Thymus (tissue), 11 donors: Measurements from ENCODE around the gene IL1RL2. TPM values are rescaled to one million over a fixed set of nuclear protein-coding genes. Genes with fewer than 3 reads are reported as not detected.

Experiments used
- DNase-seq, 9 donors: peaks; one replicate each; pipeline ENCODE4 v3.0.0-alpha.2; 2013; ENCODE audit warnings: low spot score in 9 of 9, low read depth in 6 of 9, missing footprints in 1 of 9
- H3K27ac ChIP-seq, 2 donors: one replicate each; pipeline ENCODE4 v1.5.1; 2013; ENCODE audit warnings: control low read depth in 1 of 2, low read depth in 1 of 2, low read length in 1 of 2, mild to moderate bottlenecking in 1 of 2, moderate library complexity in 1 of 2
- H3K27me3 ChIP-seq, 2 donors: one replicate each; pipeline ENCODE4 v1.5.1; 2013; ENCODE audit warnings: low read length in 1 of 2; ENCODE audit not compliant: control insufficient read depth in 2 of 2, insufficient read depth in 1 of 2
- H3K36me3 ChIP-seq, 2 donors: one replicate each; pipeline ENCODE4 v1.5.1; 2013; ENCODE audit warnings: low read length in 1 of 2, mild to moderate bottlenecking in 1 of 2, moderate library complexity in 1 of 2; ENCODE audit not compliant: control insufficient read depth in 2 of 2, insufficient read depth in 2 of 2
- H3K4me1 ChIP-seq, 2 donors: one replicate each; pipeline ENCODE4 v1.5.1; 2013; ENCODE audit warnings: low read length in 2 of 2; ENCODE audit not compliant: control insufficient read depth in 2 of 2, insufficient read depth in 2 of 2
- H3K4me3 ChIP-seq, 2 donors: one replicate each; pipeline ENCODE4 v1.5.1; 2013; ENCODE audit warnings: low read length in 2 of 2, control low read depth in 1 of 2, mild to moderate bottlenecking in 1 of 2
- H3K9me3 ChIP-seq, 2 donors: one replicate each; pipeline ENCODE4 v1.5.1; 2013; ENCODE audit warnings: low read length in 1 of 2, mild to moderate bottlenecking in 1 of 2; ENCODE audit not compliant: control insufficient read depth in 2 of 2, insufficient read depth in 1 of 2
- WGBS: extraction: QIAGEN DNeasy Blood & Tissue Kit; methylation state at CpG from one replicate; pipeline ENCODE4 v1.1.7; 2013; 5-methylcytosine and 5-hydroxymethylcytosine counted together
- polyA plus RNA-seq: library from polyadenylated mRNA; stranded (reverse); fragments of 200-250 nt; gene quantifications from one replicate; pipeline ENCODE4 v1.2.3, GENCODE V29; 2013
- total RNA-seq: library from RNA; stranded (reverse); fragments of 120-200 nt; gene quantifications from one replicate; pipeline ENCODE4 v1.2.4, GENCODE V29; 2013
- donor health status: healthy.

Gene IL1RL2
- total and polyA plus RNA-seq, 2 donors: 0.19 to 1.1 TPM

DNA sequence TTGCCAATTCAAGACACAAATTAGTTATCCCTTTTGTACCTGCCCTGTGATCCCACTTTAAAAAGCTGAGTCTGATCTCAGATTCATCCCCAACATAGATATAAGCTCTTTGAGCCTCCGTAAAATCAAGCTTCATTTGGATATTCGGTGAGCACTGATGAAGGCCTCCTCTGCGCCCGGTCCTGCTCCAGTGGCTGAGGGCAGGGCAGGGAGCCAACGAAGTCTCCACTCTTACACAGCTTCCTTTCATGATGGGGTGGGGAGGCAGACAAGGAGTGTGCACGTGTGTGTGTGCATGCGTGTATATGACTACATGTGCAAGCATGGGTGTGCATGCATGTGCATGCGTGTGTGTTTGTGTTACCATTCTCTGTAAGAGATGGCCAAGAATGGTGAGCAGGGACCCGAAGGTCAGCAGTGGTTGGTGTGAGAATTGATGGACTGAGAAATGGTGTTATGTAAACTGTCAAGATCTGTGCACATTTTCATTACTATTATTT is 43.6 kb downstream of the IL1RL2 start:
- no peak overlapping the region for H3K4me3 ChIP-seq
- WGBS: 96% methylated on average over 9 of the region's 9 CpGs
- no peaks in the 10 kb centered on the region for H3K9me3 ChIP-seq
- H3K36me3 ChIP-seq: no peaks in the 10 kb centered on the region
- no peaks in the 10 kb centered on the region for H3K27me3 ChIP-seq
- H3K4me1 ChIP-seq: peaks cover 0 to 10% of the 10 kb centered on the region in 2 donors
- DNase-seq: no peak
- H3K27ac ChIP-seq: no peak overlapping the region

DNA sequence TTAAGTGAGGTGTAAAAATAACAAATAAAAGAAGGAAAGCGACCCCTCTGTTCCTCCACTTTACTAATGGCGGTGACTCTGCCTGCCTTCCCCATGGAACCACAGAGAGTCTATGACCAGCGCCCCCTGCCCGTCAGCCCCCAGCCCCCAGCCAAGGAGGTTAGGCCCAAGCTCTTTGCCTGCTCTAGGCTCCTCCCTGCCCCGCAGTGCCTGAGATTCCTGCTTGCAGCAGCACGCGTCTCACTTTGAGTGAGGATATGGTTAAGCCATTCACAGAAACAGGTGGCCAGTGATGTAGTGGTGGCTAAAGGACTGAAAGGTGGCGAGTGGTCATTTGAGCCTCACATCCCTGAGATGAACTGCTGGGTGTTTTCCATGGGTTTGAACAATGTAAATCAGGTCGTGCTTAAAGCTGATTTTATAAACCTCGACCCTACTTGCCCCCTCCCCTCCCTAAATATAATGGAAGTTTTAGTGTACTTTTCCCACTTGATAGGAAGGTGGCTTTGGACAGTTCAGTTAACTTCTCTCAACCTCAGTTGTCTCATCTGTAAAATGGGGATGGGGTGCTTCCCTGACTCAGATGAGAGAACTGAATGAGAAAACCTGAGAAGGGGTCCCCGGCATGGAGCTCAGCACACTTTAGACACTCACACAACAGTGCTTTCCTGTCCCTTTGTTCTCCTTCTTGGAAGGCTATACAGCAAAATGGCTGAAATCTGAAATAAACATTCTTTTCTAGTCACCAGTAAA is 46.5 kb downstream of the IL1RL2 start:
- no peaks in the 10 kb centered on the region for H3K9me3 ChIP-seq
- WGBS: 97% methylated on average over 11 of the region's 11 CpGs
- no peak overlapping the region for H3K27ac ChIP-seq
- H3K4me3 ChIP-seq: no peak overlapping the region
- H3K4me1 ChIP-seq: peaks cover 0 to under 1% of the 10 kb centered on the region in 2 donors
- no peak for DNase-seq
- no peaks in the 10 kb centered on the region for H3K36me3 ChIP-seq
- no peaks in the 10 kb centered on the region for H3K27me3 ChIP-seq

DNA sequence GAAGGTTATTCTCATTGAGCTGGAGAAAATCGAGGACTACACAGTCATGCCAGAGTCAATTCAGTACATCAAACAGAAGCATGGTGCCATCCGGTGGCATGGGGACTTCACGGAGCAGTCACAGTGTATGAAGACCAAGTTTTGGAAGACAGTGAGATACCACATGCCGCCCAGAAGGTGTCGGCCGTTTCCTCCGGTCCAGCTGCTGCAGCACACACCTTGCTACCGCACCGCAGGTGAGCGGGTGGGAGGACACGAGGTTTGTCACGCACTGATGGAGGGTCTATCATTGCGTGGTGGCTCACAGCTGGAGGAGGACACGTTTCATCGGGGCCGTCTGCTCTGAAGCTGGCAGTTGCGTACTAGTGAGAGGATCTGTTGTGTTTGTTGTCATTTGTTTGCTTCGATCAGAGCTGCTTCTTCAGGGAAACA is 48.2 kb downstream of the IL1RL2 start:
- Histone ChIP-seq H3K4me1 (no peaks in the 10 kb centered on the region), H3K9me3 (no peaks in the 10 kb centered on the region), H3K36me3 (no peaks in the 10 kb centered on the region), H3K4me3 (no peak overlapping the region), H3K27me3 (no peaks in the 10 kb centered on the region), H3K27ac (no peak overlapping the region)
- DNase-seq: no peak
- 95% methylated on average over 18 of the region's 18 CpGs for WGBS

DNA sequence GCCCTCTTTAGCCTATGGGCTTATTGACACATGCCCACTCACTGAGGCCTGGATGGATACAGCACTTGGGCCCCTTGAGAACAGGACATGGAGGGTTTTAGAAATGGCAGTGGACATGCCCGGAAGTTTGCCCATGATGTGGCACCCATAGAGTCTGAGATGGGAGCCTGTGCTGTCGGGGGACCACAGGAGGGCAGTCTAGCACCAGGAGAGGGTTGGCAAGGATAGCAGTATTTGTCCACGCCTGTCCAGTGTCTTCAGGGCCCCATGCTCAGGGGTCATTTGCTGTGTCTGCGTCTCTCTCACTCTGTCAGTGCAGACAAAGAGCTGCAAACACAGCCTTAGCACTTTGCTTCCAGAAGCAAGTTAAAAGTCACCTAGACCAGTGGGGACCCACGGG is 48.7 kb downstream of the IL1RL2 start:
- Histone ChIP-seq H3K4me3 (no peak overlapping the region), H3K27ac (no peak overlapping the region), H3K36me3 (no peaks in the 10 kb centered on the region), H3K9me3 (no peaks in the 10 kb centered on the region), H3K4me1 (no peaks in the 10 kb centered on the region), H3K27me3 (no peaks in the 10 kb centered on the region)
- DNase-seq: peak in 1 of 9 donors; percentile 7
- WGBS: 90% methylated on average over 5 of the region's 5 CpGs

DNA sequence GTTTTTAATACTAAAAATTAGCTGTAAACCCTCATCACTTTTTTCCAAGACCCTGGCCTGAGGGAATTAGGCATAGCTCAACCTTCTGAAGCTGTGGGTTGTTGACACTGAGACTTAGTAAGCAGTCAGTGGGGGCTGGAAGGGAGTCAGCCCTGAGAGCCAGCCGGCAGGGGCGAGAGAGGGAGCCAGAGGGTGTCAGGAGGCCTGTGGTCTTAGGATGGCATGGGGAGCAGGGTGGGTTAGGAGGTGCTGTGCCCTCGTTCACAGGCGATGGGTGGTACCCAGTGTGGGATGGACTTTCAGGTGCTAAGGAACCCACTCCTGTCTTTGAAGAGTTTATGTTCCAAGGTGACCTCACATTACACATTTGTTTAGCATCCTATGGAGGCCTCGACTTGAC is 49.3 kb downstream of the IL1RL2 start:
- Histone ChIP-seq H3K27ac (no peak overlapping the region), H3K4me3 (no peak overlapping the region), H3K9me3 (no peaks in the 10 kb centered on the region), H3K27me3 (peaks cover 0 to 3% of the 10 kb centered on the region in 2 donors), H3K4me1 (no peaks in the 10 kb centered on the region), H3K36me3 (no peaks in the 10 kb centered on the region)
- WGBS: 97% methylated on average over 5 of the region's 5 CpGs
- no peak for DNase-seq

DNA sequence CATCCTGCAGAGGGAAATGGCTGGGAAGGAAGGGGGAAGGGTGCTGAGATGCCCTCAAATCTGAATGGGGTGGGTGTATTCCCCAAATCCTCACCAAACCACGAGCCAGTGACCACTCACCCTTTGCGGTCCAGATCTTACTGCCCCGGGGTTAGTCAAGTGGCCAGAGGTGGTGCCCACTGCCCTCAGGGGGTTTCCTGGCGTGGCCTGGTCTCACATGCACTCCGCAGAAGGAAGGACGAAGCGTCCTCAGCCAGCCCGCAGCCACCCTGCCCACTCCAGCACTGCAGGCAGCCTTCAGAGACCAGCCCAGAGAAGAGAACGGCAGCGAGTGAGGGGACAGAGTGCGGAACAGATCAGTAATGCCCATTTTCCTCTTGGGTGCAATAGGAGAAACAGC is 50.4 kb downstream of the IL1RL2 start:
- no peaks in the 10 kb centered on the region for H3K4me1 ChIP-seq
- H3K27me3 ChIP-seq: peaks cover 0 to 4% of the 10 kb centered on the region in 2 donors
- H3K36me3 ChIP-seq: no peaks in the 10 kb centered on the region
- no peak overlapping the region for H3K4me3 ChIP-seq
- no peaks in the 10 kb centered on the region for H3K9me3 ChIP-seq
- no peak for DNase-seq
- 86% methylated on average over 11 of the region's 11 CpGs for WGBS
- no peak overlapping the region for H3K27ac ChIP-seq

DNA sequence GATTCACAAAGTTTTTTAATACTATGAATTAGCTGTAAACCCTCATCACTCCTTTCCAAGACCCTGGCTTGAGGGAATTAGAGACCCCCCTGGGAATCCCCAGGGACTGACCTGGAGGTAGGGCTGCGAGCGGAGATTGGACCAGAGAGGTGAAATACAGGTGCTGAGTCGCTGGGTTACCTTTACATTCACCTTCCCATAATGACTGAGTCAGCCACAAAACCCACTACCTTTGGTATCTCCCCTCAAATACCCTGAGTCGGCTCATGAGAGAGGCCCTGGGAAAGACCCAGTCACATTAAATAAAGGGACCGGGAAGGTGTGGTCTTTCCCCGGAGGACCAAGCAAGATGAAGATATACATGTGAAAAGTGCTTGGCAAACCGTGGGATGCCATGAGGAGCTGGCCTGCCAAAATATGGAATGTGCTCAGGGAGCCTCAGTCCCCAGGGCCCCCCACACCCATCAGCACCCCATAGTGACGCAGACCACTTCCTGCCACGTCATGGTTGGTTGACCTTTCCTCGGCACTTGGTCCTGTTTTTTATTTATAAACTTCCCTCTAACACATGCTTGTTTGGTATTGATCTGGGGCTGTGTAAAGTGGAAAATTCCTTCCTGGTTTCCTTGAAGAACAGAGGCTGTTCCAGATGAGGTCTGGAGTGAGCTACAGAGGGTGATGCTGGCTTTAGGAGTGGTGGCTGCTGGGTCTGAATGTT is 51.4 kb downstream of the IL1RL2 start:
- H3K27me3 ChIP-seq: peaks cover 0 to 4% of the 10 kb centered on the region in 2 donors
- H3K4me3 ChIP-seq: no peak overlapping the region
- 76% methylated on average over 10 of the region's 10 CpGs for WGBS
- H3K4me1 ChIP-seq: no peaks in the 10 kb centered on the region
- no peaks in the 10 kb centered on the region for H3K9me3 ChIP-seq
- DNase-seq: no peak
- H3K27ac ChIP-seq: no peak overlapping the region
- no peaks in the 10 kb centered on the region for H3K36me3 ChIP-seq

DNA sequence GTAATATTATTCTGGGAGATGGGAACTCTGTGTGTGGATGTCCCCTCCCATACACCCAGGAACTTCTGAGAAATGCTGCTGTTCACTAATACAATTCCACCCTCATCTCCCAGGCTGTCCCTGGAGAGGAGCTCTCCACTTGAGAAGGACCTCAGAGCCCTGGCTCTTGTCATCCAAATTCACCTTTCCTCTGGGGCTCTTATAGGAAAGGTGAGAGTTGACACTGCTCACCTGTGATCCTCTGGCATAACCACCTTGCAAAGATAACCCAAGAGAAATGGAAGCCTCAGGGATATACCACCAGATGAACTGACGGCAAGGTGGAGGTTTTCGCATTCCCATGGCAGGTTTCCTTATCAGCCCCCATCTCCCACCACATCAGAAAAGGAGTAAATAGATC is 52.0 kb downstream of the IL1RL2 start:
- no peak overlapping the region for H3K4me3 ChIP-seq
- DNase-seq: no peak
- H3K36me3 ChIP-seq: no peaks in the 10 kb centered on the region
- no peaks in the 10 kb centered on the region for H3K4me1 ChIP-seq
- H3K27ac ChIP-seq: no peak overlapping the region
- peaks cover 0 to 4% of the 10 kb centered on the region in 2 donors for H3K27me3 ChIP-seq
- H3K9me3 ChIP-seq: peaks cover 0 to 2% of the 10 kb centered on the region in 2 donors
- whole genome bisulfite sequencing: 85% methylated on average over 2 of the region's 2 CpGs

DNA sequence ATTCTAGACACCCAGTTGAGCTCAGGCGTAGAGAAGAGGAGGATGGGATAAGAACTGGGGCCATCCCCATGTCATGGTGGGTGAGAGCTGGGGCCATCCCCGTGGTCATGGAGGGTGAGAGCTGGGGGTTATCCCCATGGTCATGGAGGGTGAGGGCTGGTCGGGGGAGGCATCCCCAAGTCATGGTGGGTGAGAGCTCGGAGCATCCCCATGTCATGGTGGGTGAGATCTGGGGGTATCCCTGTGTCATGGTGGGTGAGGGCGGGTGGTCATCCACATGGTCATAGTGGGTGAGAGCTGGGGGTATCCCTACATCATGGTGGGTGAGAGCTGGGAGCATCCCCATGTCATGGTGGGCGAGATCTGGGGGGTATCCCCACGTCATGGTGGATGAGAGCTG is 52.5 kb downstream of the IL1RL2 start:
- no peaks in the 10 kb centered on the region for H3K36me3 ChIP-seq
- peaks cover 0 to 2% of the 10 kb centered on the region in 2 donors for H3K9me3 ChIP-seq
- no peak for DNase-seq
- no peak overlapping the region for H3K4me3 ChIP-seq
- H3K4me1 ChIP-seq: no peaks in the 10 kb centered on the region
- H3K27me3 ChIP-seq: peaks cover 0 to 4% of the 10 kb centered on the region in 2 donors
- no peak overlapping the region for H3K27ac ChIP-seq
- 95% methylated on average over 7 of the region's 7 CpGs for whole genome bisulfite sequencing
